GM21717 (cell line): Measurements from ENCODE around the gene FABP2.
"Not testable (repeated sequence)": the region's sequence is repeated elsewhere in the genome, so short reads cannot be mapped to it uniquely, and the experiment has no call there.

Experiments
- ATAC-seq: cut with Tn5 transposase; IDR thresholded peaks from one replicate; pipeline ENCODE4 v1.9.1; 2021; ENCODE audit warnings: mild to moderate bottlenecking, moderate library complexity; ENCODE audit not compliant: unreplicated experiment

Gene FABP2

GRCh38 chr4:119321921-119322687, at the start of gene FABP2:
Gene FABP2 (minus strand): TSS chr4:119322138. CDS start chr4:119322102, 36 bp downstream.
- ATAC-seq, result no peak

GRCh38 chr4:119370951-119371683, 49.2 kb upstream of the FABP2 start:
- ATAC-seq, result not testable (repeated sequence)

GRCh38 chr4:119370392-119370791, 48.5 kb upstream of the FABP2 start:
- peak; percentile 99 for ATAC-seq

DNA sequence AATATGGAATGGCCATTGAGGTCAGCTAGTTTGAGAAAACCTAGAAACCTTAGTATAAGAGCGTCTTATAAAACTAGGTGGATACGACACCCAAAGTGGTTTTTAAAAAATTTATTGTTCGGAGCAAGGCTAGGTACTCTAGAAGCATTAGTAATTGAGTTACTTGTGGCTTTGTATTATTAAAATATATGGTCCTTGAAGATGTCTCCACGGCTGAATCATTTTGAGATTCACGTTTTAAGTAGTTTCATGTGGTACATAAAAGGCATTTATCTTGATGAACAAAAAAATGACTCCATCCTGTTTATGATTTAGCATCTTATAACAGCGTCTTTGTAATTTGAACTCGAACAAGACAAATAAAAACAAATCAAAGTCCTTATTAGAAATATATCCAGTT, 44.9 kb upstream of the FABP2 start:
- not testable (repeated sequence) for ATAC-seq

- not testable (repeated sequence) for ATAC-seq
Measured at GRCh38 chr4:119364203-119364602, 42.3 kb upstream of the FABP2 start.

- ATAC-seq, result not testable (repeated sequence)
Measured at GRCh38 chr4:119363372-119363771, 41.4 kb upstream of the FABP2 start.

DNA sequence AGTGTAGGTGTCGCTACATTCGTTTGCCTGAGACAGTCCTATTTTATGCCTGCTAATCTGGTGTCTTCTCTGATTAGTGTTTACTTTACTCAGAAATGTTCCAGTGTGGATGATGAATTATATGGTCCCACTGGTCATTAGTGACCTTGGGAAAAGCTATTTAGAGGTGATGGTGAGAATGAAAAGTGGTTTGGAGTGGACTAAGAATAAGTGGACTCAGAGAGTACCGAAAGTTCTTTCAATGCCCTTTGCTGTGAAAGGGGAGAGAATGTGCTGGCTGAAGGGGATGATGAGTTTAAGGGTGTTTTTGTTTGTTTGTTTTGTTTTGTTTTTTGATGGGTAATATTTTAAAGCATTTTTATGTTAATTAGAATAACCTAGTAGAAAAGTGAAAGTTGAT, 40.5 kb upstream of the FABP2 start:
- not testable (repeated sequence) for ATAC-seq

DNA sequence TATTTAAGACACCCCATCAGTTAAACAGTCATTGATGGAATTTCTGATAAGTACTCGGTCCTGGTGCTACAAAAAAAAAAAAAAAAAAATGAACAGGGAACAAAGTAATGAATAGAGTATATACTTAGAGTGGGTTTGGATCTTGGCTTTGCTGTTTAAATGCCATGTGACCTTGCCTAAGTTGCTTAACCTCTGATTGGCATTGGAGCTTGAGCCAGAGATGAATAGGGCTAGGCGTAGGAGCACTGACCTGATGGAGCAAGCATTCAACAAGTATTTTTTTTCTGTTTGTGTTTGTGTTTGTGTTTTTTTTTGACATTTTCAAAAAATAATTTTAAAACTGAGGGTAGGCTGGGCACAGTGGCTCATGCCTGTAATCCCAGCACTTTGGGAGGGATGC, 37.9 kb upstream of the FABP2 start:
- not testable (repeated sequence) for ATAC-seq

DNA sequence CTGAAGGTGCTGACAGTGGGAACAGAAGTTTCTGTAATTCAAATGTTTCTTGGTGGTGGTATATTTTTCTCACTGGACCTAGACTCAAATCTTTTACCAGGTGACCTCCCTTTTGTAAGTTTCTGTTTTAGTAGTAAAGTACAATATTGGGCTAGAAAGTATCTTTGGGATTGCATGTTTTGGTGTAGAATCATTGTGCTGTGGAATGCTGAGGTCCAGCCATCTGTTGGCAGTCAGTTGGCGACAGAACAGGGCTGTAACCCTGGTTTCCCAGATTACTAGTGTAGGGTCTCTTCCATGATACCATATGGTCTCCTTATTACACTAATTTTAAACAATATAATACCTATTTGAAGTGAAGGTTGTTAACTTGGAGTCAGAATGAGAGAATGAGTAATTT, 34.9 kb upstream of the FABP2 start:
- not testable (repeated sequence) for ATAC-seq

DNA sequence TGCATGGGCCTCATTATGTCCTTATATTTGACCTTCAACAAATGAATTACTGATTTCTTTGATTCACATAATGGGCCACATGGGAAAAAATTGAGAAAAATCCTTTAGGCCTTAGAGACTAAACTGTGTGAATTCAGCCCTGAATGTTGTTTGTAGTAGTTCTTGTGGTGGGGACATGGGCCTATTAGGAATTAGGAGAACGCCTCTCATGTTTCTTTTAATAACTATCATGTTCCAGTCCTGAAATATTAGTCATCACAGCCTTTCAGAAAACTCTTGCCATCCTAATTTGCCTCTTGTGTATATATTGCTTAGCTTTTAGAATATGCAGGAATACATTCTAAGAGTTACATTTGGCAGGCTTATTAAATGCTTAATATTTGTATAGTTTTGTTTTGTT, 34.1 kb upstream of the FABP2 start:
- not testable (repeated sequence) for ATAC-seq

- ATAC-seq, result peak; percentile 71
Measured at GRCh38 chr4:119353364-119353763, 31.4 kb upstream of the FABP2 start.

DNA sequence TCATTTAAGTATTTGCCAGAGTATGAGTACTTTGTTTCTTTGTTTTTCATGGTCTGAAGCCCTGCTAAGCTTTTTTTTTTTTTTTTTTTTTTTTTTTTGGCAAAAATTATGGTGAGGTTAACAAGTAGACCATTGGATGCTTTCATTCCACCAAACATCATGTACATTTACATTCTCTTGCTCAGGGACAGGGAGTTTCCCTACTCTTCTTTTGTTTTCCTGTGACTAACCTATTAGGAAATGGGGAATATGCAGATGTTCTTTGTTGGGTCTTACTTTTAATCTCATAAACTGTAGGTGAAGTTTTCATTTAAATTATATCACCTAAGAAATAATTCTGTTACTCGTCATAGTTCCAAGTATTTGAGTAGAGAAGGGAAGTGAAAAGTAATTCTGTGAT, 26.2 kb upstream of the FABP2 start:
- ATAC-seq, result not testable (repeated sequence)

GRCh38 chr4:119343293-119343692, 21.4 kb upstream of the FABP2 start:
- ATAC-seq, result not testable (repeated sequence)

DNA sequence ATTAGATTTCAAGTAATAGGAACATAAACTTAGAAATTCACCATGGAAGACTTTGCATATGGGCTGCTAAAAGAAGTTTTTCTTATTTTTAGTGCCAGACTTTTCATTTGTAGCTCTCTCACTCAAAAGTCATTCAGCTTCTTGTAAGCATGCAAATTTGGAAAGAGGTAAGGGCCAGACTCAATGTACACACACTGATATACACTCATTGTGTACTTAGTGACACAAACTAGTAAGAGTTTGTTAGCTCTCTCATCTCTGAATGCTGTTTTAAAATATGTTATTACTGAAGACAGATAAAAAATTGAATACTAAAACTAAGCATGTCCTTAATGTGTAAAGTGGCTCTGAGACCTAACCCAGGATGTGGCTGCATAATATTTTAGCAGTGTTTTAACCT, 18.0 kb upstream of the FABP2 start:
- ATAC-seq, result not testable (repeated sequence)

DNA sequence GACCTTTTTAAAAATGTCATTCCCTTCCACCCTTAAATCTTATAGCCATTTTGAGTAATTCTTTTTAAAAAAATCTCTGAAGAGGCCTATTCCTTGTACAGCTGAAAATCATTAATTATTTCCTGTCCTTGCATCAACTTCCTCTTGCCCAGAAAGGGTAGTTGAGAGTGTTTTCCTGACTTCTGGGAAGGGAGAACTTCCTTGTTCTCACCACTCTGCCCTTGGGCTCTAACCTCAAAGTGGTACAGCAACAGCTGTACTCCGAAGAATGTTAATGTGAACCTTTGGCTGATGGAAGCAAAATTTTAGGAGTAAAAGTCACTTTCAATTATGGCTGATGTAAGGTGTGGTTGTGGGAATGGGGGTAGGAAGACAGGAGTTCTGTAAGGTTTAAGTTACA, 15.1 kb upstream of the FABP2 start:
- ATAC-seq, result no peak

DNA sequence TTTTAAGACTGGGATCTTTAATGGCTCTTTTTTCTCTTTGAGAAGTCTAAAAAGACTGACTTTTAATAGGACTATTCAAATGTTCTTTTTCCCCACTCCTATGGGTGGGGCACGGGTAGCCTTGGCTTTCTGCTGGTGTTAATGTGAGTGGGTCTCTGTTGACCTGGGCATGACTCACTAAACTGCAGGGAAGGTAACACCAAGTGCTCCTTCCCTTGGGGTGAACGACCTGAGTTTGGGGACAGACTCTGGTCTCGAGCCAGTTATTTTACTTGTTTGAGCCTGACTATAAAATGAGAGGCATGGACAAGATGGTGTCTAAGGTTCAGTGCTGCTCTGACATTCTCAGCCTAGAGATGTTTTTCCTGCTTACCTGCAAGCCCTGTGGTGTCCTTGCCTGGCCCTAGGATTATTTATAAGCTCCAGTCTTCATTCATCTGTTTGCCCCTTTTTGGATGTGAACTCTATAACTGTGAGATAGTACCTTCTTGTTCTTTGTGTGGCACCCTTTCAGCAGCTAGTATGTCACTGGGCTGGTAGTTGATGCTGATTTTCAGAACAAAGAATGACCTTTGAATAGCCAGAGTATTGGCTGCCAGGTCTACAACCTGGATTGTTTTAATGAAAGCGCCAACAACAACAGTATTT, 14.5 kb upstream of the FABP2 start:
- ATAC-seq, result not testable (repeated sequence)

GRCh38 chr4:119329835-119330620, 8.1 kb upstream of the FABP2 start:
- ATAC-seq, result no peak

GRCh38 chr4:119328695-119329094, 6.8 kb upstream of the FABP2 start:
- no peak for ATAC-seq

- no peak for ATAC-seq
Measured at GRCh38 chr4:119317990-119318389, 3.9 kb downstream of the FABP2 start.

DNA sequence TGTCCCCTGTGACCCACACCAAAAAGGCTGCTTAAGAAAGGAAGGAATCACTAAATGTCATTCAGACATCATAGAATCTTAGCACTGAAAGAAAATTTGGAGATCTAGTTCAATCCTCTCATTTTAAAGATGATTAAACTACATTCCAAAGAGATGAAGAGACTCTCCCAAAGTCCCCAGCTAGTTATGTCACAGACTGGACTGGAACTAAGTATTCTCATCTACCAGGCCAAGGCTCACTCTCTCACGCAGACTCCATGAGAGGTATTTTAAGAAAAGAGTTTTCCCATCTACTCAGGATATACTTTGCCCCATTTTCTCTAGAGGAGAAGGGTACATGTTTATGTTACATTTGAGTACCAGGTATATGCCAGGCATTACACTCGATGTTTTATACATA, 6.9 kb downstream of the FABP2 start:
- ATAC-seq, result no peak

DNA sequence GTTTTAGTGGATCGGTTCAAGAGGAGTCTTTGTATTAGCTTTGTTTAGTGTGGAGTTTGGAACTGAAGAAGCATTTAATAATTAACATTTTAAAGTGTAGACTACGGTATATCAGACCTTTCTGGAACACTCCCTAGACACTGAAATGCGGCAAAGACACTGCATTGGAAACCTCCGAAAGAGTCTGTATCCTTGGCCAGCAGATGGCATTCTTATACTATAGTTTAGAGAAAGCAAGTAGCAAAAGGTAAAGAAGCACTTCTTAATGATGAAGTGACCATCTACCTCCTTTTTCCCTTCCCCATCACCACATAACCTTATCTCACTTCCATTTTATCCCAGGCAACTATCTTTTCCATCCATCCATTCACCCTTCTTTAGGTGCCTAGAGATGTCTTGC, 7.6 kb downstream of the FABP2 start:
- ATAC-seq, result no peak
